ENCODE data around the gene AKR1C4. TPM values are rescaled to one million over a fixed set of nuclear protein-coding genes. Genes with fewer than 3 reads are reported as not detected.

AKR1C4 gene
- total and polyA plus RNA-seq, 2 of the 8 experiments (the other 6 are each of a cell fraction or from before 2014, with no cell fraction given) = not detected

- Histone ChIP-seq H3K56ac (replicated peaks; ENCODE audit: insufficient read length, low read depth, low read length) (no peak overlapping the region), H3K27ac (ENCODE audit: low read depth, low read length) (no peak overlapping the region), H3K23me2 (ENCODE audit: low read depth, low read length) (no peaks in the 10 kb centered on the region), H3K4me1 (replicated peaks in 1 of 4; ENCODE audit: control insufficient read depth in 3 of 4, insufficient read depth in 4 of 4, low read length in 3 of 4) (no peaks in the 10 kb centered on the region), H2AFZ (ENCODE audit: low read length) (no peak overlapping the region), H4K8ac (ENCODE audit: extremely low read depth, insufficient read depth, low read length) (no peak overlapping the region), H3K18ac (ENCODE audit: extremely low read depth, low read length) (no peak overlapping the region), H3K79me1 (ENCODE audit: low read depth, low read length) (no peaks in the 10 kb centered on the region), H2AK5ac (ENCODE audit: low read depth, low read length) (no peak overlapping the region), H2BK15ac (ENCODE audit: low read length) (no peak overlapping the region), H2BK12ac (ENCODE audit: low read depth, low read length) (no peak overlapping the region), H2BK5ac (ENCODE audit: low read depth, low read length) (no peak overlapping the region), H3K36me3 (ENCODE audit: control insufficient read depth in 2 of 4, insufficient read depth in 4 of 4, low read length in 3 of 4) (no peaks in the 10 kb centered on the region), H3K79me2 (ENCODE audit: control insufficient read depth in 1 of 2, insufficient read depth in 2 of 2, low read length in 2 of 2) (no peaks in the 10 kb centered on the region), H3K23ac (ENCODE audit: insufficient read length) (no peak overlapping the region), H4K91ac (replicated peaks; ENCODE audit: insufficient read length, low read length) (no peak overlapping the region), H3K4ac (replicated peaks; ENCODE audit: insufficient read length, low read depth, low read length) (no peak overlapping the region), H3K9me3 (ENCODE audit: insufficient read depth in 2 of 2, low read depth in 1 of 2, low read length in 1 of 2) (peaks cover 43 to 58% of the 10 kb centered on the region in 2 experiments), H3K4me3 (ENCODE audit: extremely low read depth in 1 of 4, insufficient read depth in 2 of 4, low read depth in 3 of 4, low read length in 4 of 4) (no peak overlapping the region), H3K14ac (ENCODE audit: insufficient read length) (no peak overlapping the region), H4K20me1 (replicated peaks in 1 of 2; ENCODE audit: control insufficient read depth in 1 of 2, insufficient read depth in 2 of 2, low read length in 2 of 2) (no peaks in the 10 kb centered on the region), H2BK20ac (ENCODE audit: low read length) (no peak overlapping the region), H3K27me3 (replicated peaks in 1 of 4; ENCODE audit: control insufficient read depth in 3 of 4, extremely low read depth in 1 of 4, insufficient read depth in 3 of 4, low read length in 3 of 4) (no peaks in the 10 kb centered on the region), H3K9ac (replicated peaks in 1 of 4; ENCODE audit: extremely low read depth in 1 of 4, low read depth in 3 of 4, low read length in 3 of 4) (no peak overlapping the region), H4K5ac (ENCODE audit: insufficient read length, low read depth, low read length) (no peak overlapping the region), H2BK120ac (replicated peaks; ENCODE audit: low read depth, low read length) (no peak overlapping the region), H3K4me2 (ENCODE audit: insufficient read depth in 1 of 2, low read depth in 2 of 2, low read length in 2 of 2) (no peak overlapping the region)
- FAIRE-seq = no peak
- ChIA-PET POLR2A (ENCODE audit: partially characterized antibody) (no interaction called here), CTCF (ENCODE audit: partially characterized antibody) (no interaction called here)
- WGBS, 2 experiments (ENCODE audit: extremely low coverage in 1 of 2, insufficient coverage in 1 of 2, insufficient read length in 1 of 2, insufficient replicate concordance in 2 of 2, low coverage in 1 of 2, low lambda C conversion rate in 2 of 2, missing lambda C conversion rate in 1 of 2) = 92% methylated on average over 6 of the region's 6 CpGs; no CpG with 5 or more reads in 1 of the 2 experiments
- TF ChIP-seq SUZ12 (IDR thresholded peaks at IDR 0.05; ENCODE audit: low read length) = no peak
- DNase-seq (ENCODE audit: low read depth in 1 of 2, low spot score in 2 of 2) = no peak
Measured at GRCh38 chr10:5159126-5159525, 37.5 kb upstream of the AKR1C4 start.

Measured in H1 (cell line).